Activated CD8-positive, alpha-beta memory T cell treated with anti-CD3 and anti-CD28 coated beads, Interleukin-2, amount 50 U/mL, for 24 hours (primary cell): Measurements from ENCODE around the gene WWOX.

Experiments
- DNase-seq: peaks from one replicate; pipeline ENCODE4 v3.0.0-alpha.2; 2020; ENCODE audit errors: extremely low read depth

Gene WWOX

DNA sequence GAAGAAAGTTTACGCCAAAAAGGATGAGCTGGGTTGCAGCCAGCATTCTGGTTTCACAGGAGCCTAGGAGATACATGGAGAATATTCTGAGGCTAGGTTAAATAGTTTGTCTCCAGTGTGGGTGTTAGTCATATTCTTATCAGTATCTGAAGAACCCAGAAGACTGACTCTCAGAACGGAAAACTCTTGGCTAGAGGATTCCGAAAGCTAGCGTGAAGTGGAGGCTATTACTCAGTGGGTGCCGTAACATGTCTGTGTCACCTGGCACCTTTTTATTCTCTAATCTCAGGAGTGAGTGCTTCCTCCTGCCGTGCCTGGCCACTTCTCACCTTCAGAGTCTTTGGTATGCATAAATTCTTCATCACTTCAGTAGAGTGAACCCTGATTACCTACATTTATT is 199.5 kb downstream of the WWOX start:
- no peak for DNase-seq

GRCh38 chr16:78300469-78300868 is 201.0 kb downstream of the WWOX start:
- no peak for DNase-seq

DNA sequence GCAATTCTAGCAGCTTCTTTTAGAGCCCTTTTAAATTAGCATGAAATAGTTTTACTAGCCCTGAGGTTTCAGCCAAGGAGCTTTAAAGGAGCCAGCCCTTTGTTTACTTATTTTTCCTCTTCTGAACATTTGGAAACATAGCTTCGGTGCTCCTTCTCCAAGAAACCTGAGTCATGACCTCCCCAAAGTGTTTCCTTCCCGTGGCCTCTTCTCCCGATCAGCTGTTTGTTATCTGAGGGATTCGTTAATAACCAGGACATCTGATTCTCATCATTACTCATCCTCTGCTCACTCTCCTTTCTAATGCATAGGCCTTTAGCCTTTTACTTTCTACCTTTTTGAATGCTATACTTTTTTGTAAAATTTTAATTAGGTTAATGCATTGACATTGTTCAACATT is 204.5 kb downstream of the WWOX start:
- DNase-seq = no peak

DNA sequence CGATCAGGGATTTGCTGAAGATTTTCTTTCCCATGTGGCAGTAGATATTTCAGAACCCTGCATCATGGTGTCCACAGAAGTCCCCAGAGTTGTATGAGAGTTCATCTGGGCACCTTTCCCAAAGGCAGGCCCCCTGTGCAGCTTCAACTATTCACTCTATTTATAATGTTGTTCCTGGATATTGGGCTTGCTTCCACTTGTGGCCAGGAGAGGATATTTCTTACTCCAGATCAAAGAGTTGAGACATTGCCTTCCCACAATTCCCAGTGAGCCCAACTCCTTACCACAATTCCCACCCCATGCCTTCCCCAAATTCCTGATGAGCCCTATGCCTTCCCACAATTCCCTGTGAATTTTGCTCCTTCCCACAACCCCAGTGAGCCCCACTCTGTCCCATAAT is 206.9 kb downstream of the WWOX start:
- no peak for DNase-seq

DNA sequence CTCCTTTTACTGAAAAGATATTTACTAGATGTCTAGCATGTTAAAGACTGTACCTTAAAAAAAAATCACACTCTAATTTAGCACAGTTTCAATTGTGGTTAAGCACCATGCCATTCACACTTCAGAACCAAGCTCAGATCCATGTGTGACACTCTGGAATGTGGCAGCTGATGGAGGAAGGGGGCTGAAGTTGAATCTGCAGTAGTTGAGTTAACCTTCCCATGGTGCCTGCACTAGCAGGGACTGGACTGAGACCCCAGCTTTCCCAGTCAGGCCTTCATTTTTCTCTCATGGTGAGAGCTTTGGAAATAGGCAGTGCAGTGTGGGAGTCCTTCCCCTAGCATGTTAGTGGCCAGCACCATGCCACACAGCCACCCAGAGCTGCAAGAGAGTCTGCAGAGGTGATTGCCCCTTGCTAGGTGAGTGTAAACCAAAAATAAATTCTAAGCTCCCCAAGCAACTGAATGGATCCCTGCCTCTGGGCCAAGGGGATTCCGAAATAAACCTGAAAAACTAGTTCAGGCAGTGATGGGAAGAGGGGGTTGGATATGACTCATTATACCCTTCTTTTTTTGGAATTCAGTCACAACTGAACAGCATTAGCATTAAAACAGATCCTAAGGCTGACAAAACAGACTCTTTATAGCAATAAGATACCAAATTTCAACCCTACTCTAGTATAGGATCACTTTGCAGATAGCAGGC is 208.5 kb downstream of the WWOX start:
- no peak for DNase-seq

DNA sequence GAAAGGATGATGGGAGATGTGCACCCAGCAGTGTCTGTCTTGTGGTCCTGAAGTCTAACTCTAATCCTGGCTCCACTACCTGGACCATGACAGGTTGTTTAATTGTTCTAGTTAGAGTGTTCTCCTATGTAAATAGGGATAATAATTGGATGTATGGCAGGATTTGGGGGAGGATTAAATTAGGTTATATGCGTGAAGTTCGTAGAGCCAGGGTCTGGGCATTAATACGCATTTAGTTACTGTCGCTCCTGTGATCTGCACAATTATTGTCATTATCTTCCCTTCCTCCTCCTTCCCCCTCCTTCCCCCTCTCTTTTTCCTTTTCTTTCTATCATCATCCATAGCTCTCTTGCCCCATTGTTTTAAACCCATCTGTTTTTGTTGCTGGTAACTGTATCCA is 210.3 kb downstream of the WWOX start:
- DNase-seq = no peak

GRCh38 chr16:78310196-78310595 is 210.7 kb downstream of the WWOX start:
- DNase-seq = no peak

GRCh38 chr16:78310990-78311561 is 211.6 kb downstream of the WWOX start:
- DNase-seq = no peak

GRCh38 chr16:78311831-78312230 is 212.4 kb downstream of the WWOX start:
- no peak for DNase-seq

DNA sequence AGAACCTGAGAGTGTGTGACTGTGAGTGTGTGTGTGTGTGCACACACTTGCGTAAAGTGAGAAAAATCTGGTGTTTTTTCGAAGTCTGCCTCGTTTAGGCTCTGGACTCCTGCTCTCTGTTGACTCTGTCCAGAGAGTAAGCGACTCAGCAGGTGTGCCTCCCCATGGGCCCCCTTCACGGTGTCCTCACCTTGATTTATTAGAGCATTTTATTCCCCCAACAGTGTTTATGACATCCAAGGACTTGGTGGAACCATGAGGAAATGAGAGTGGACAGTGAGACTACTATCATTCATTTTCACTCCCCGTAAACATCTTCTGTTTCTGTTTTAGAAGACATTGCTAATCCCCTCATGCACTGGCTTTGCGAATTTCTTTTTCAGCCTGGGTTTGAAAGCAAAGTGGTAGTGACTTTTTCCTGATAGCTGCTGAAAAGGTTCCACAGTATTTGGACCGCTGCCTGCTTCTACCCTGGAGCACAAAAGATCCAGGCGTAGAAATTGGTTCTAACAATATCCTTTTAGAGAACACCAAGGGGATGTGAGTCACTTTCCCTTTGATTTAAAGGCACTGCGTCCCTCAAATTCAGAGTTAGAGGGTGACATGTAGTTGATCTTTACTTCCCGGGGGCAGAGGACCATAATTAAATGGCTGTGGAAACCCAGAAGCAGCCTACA is 218.2 kb downstream of the WWOX start:
- DNase-seq = no peak

DNA sequence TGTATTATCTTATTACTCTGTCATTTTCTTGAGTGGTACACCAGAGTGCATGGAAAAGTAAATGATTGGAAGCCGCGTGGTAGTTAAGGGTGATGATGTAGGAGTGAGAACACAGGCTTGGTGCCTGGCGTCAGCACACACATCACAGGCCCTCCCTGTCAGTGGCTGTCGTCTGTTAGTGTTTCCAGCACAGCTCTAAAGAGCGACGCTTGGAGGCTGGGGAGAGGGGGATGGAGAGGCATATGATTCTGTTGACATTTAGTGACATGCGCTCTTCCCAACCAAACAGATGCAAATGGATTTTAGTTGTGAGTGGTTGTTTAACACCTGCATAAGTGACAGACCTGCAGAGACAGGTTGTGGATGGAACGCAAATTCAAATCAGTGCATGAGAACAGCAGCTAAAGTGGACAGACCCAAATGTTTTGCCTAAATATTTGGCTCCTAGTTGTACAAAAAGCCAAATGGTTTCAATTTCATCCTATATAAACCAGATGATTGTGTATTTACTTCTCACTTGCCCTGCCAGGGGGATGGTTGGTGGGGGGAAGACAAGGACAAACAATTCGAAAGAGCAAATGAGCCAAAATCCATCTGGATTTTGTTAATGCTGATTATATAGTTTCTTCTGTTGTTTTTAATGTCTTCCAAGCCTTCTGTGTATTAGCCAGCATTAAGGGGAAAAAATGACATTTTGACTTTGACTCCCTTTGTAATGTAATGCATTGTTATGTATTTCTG is 222.3 kb downstream of the WWOX start:
- DNase-seq = no peak

GRCh38 chr16:78323315-78323714 is 223.9 kb downstream of the WWOX start:
- no peak for DNase-seq

GRCh38 chr16:78324649-78325285 is 225.3 kb downstream of the WWOX start:
- DNase-seq = no peak

- DNase-seq = no peak
Measured at GRCh38 chr16:78325468-78326352, 226.3 kb downstream of the WWOX start.

GRCh38 chr16:78326731-78327130 is 227.3 kb downstream of the WWOX start:
- no peak for DNase-seq

DNA sequence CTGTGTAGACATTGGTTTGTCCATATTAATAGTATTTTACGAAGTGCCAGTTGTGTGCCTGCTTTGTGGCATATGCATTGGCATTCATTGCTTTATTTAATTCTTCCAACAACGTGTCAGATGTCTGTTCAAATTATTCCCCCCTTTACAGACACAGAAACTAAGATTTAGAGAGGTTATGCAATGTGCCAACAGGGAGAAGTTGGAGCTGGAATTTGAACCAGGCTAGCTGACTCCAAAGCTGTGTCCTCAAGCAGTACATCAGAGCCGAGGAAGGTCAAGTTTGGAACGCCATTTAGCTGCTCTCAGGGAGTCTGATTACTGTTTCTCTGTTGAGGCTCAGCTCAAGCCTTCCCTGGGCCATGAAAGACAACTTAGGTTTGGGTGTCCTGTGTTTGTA is 232.3 kb downstream of the WWOX start:
- DNase-seq = no peak

GRCh38 chr16:78333808-78334207 is 234.4 kb downstream of the WWOX start:
- no peak for DNase-seq

- DNase-seq = no peak
Measured at GRCh38 chr16:78340590-78340989, 241.1 kb downstream of the WWOX start.

DNA sequence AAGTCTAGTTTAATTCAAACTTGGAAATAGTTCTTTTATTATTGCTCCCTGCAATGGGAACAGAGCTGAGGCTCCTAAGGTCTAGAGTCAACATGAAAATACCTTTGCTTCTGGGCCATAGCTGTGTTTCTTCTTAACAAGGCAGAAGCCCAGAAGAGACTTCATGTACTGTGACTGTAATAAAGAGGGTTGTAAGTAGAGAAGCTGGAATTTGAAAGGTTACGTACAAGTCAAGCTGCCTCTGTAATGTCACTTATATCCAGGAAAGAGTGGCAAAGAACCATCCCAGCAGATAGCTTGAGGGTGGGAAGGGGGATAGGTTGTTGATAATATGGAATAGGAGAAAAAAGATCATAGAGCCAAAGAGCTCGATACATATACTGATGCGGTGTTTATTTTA is 248.6 kb downstream of the WWOX start:
- DNase-seq = no peak

GRCh38 chr16:78348886-78349285 is 249.4 kb downstream of the WWOX start:
- no peak for DNase-seq

DNA sequence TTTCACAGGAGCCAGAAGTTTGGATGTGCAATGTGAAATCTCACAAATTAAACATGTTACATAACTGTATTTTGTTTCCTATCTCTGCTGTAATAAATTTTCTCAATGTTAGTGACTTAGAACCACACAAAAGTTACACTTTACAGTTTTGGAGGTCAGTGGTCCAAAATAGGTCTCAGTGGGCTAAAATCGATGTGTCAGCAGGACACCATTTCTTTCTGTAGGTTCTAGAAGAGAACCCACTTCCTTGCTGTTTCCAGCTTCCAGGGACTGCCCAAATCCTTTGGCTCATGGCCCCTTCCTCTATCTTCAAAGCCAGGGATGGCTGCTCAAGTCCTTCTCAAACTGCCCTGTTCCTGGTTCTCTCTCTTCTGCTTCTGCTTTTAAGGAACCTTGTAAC is 252.7 kb downstream of the WWOX start:
- no peak for DNase-seq
